GM21723 (cell line): ENCODE data around the gene CBLL2.
"Not testable (repeated sequence)": the region's sequence is repeated elsewhere in the genome, so short reads cannot be mapped to it uniquely, and the experiment has no call there.

Source experiments
- ATAC-seq: cut with Tn5 transposase; IDR thresholded peaks from one replicate; pipeline ENCODE4 v1.9.1; 2021; ENCODE audit warnings: mild to moderate bottlenecking, moderate library complexity; ENCODE audit not compliant: unreplicated experiment

CBLL2 gene

GRCh38 chrX:22272613-22273012, at the start of gene CBLL2:
Gene CBLL2, plus strand, starts transcription at chrX:22272913. Its CDS starts 79 bp downstream, at chrX:22272992.
- ATAC-seq = no peak

- ATAC-seq = no peak
Measured at GRCh38 chrX:22234380-22234779, 38.3 kb upstream of the CBLL2 start.

- ATAC-seq = no peak
Measured at GRCh38 chrX:22237479-22237878, 35.2 kb upstream of the CBLL2 start.

GRCh38 chrX:22246620-22247019, 26.1 kb upstream of the CBLL2 start:
- no peak for ATAC-seq

GRCh38 chrX:22247169-22247568, 25.5 kb upstream of the CBLL2 start:
- no peak for ATAC-seq

GRCh38 chrX:22248401-22248800, 24.3 kb upstream of the CBLL2 start:
- no peak for ATAC-seq

- ATAC-seq = no peak
Measured at GRCh38 chrX:22249371-22249770, 23.3 kb upstream of the CBLL2 start.

GRCh38 chrX:22268706-22269105, 4.0 kb upstream of the CBLL2 start:
- no peak for ATAC-seq

GRCh38 chrX:22273714-22274317, 1.1 kb downstream of the CBLL2 start:
- ATAC-seq = no peak

- ATAC-seq = no peak
Measured at GRCh38 chrX:22276781-22277180, 4.1 kb downstream of the CBLL2 start.

GRCh38 chrX:22278375-22278774, 5.7 kb downstream of the CBLL2 start:
- ATAC-seq = no peak

GRCh38 chrX:22289209-22289608, 16.5 kb downstream of the CBLL2 start:
- not testable (repeated sequence) for ATAC-seq

GRCh38 chrX:22296871-22297270, 24.2 kb downstream of the CBLL2 start:
- no peak for ATAC-seq

- peak; percentile 77 for ATAC-seq
Measured at GRCh38 chrX:22300130-22300529, 27.4 kb downstream of the CBLL2 start.

GRCh38 chrX:22310779-22311178, 38.1 kb downstream of the CBLL2 start:
- ATAC-seq = no peak

- no peak for ATAC-seq
Measured at GRCh38 chrX:22313766-22314165, 41.1 kb downstream of the CBLL2 start.

GRCh38 chrX:22314211-22314610, 41.5 kb downstream of the CBLL2 start:
- no peak for ATAC-seq

GRCh38 chrX:22314692-22315091, 42.0 kb downstream of the CBLL2 start:
- no peak for ATAC-seq

- ATAC-seq = no peak
Measured at GRCh38 chrX:22315151-22315550, 42.4 kb downstream of the CBLL2 start.

- no peak for ATAC-seq
Measured at GRCh38 chrX:22320236-22320873, 47.6 kb downstream of the CBLL2 start.

GRCh38 chrX:22323541-22323940, 50.8 kb downstream of the CBLL2 start:
- no peak for ATAC-seq
